ENCODE measurements around the gene RPS6KB2. TPM values are rescaled to one million over a fixed set of nuclear protein-coding genes. Genes with fewer than 3 reads are reported as not detected.
A peak's percentile ranks its signal among the peaks of the same experiment; 100 is the strongest.

RPS6KB2 gene
- total and polyA plus RNA-seq, 2 donors (not counting 1 experiment from before 2014, with no cell fraction given): 81.8 to 131 TPM

GRCh38 chr11:67412495-67413179 lies 15.7 kb upstream of the RPS6KB2 start:
- H3K27ac ChIP-seq (ENCODE audit: low read length in 2 of 2): no peak overlapping the region
- peaks cover 0 to 21% of the 10 kb centered on the region in 2 experiments for H3K36me3 ChIP-seq (replicated peaks in 1 of 2; ENCODE audit: control extremely low read depth in 1 of 2, control insufficient read depth in 1 of 2, extremely low read depth in 1 of 2, insufficient read depth in 2 of 2, low read length in 1 of 2)
- no peak overlapping the region for H3K4me3 ChIP-seq (ENCODE audit: control extremely low read depth in 1 of 5, extremely low read depth in 1 of 5, insufficient read depth in 1 of 5, low read depth in 2 of 5, low read length in 4 of 5)
- no peak overlapping the region for H2AFZ ChIP-seq (ENCODE audit: insufficient read depth, low read depth, low read length, poor library complexity, severe bottlenecking)
- peaks cover 31% of the 10 kb centered on the region for H3K79me2 ChIP-seq (ENCODE audit: control insufficient read depth, insufficient read depth, low read length)
- no peaks in the 10 kb centered on the region for H3K27me3 ChIP-seq (replicated peaks in 1 of 4; ENCODE audit: control extremely low read depth in 1 of 4, control insufficient read depth in 3 of 4, insufficient read depth in 4 of 4, low read length in 3 of 4)
- H3K4me2 ChIP-seq (replicated peaks; ENCODE audit: low read depth, low read length, poor library complexity, severe bottlenecking): peak overlapping the region; percentile 89
- Mint-ChIP-seq H3K27me3 (no peaks in the 10 kb centered on the region), H3K27ac (peak overlapping the region; percentile 100), H3K4me1 (peaks cover 83% of the 10 kb centered on the region), H3K9me3 (ENCODE audit: insufficient read depth) (no peaks in the 10 kb centered on the region), H3K4me3 (peak overlapping the region; percentile 91)
- H3K4me1 ChIP-seq (ENCODE audit: control insufficient read depth in 2 of 2, insufficient read depth in 2 of 2, low read length in 2 of 2): peaks cover 89 to 95% of the 10 kb centered on the region in 2 donors
- WGBS (ENCODE audit: insufficient coverage): 40% methylated on average over 7 of the region's 9 CpGs
- peaks cover 9% of the 10 kb centered on the region for H4K20me1 ChIP-seq (ENCODE audit: control insufficient read depth, insufficient read depth, low read length, poor library complexity, severe bottlenecking)
- TF ChIP-seq EZH2 (IDR thresholded peaks at IDR 0.05; ENCODE audit: borderline replicate concordance, insufficient read depth, low read depth, low read length, poor library complexity, severe bottlenecking): no peak
- TF ChIP-seq, protein P1, sequence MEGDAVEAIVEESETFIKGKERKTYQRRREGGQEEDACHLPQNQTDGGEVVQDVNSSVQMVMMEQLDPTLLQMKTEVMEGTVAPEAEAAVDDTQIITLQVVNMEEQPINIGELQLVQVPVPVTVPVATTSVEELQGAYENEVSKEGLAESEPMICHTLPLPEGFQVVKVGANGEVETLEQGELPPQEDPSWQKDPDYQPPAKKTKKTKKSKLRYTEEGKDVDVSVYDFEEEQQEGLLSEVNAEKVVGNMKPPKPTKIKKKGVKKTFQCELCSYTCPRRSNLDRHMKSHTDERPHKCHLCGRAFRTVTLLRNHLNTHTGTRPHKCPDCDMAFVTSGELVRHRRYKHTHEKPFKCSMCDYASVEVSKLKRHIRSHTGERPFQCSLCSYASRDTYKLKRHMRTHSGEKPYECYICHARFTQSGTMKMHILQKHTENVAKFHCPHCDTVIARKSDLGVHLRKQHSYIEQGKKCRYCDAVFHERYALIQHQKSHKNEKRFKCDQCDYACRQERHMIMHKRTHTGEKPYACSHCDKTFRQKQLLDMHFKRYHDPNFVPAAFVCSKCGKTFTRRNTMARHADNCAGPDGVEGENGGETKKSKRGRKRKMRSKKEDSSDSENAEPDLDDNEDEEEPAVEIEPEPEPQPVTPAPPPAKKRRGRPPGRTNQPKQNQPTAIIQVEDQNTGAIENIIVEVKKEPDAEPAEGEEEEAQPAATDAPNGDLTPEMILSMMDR (IDR thresholded peaks at IDR 0.05): no peak
- ChIA-PET CTCF (interaction anchor here (0.6 to 3.8 kb wide), 13 partner anchors 8 to 190 kb away, joined by 3 to 48 read pairs (median 3); partner anchors contain the start of genes PITPNM1, PPP1CA, PTPRCAP and TBC1D10C), POLR2A (interaction anchor here (0.6 to 4.8 kb wide), 14 partner anchors 8 to 135 kb away, joined by 3 to 79 read pairs (median 9); partner anchors contain the start of genes CLCF1, CORO1B, POLD4 and PPP1CA)
- intact Hi-C loops (cut with micrococcal nuclease): no loop called here
- ATAC-seq (ENCODE audit: low read depth): no peak
- peaks cover 0 to 2% (median 0%) of the 10 kb centered on the region in 3 donors for H3K9me3 ChIP-seq (ENCODE audit: control extremely low read depth in 1 of 3, control insufficient read depth in 2 of 3, insufficient read depth in 1 of 3, low read length in 2 of 3)
- no peak overlapping the region for H3K9ac ChIP-seq (ENCODE audit: low read length)
- no peak for DNase-seq
